ENCODE measurements around the gene SPTBN2.

DNA sequence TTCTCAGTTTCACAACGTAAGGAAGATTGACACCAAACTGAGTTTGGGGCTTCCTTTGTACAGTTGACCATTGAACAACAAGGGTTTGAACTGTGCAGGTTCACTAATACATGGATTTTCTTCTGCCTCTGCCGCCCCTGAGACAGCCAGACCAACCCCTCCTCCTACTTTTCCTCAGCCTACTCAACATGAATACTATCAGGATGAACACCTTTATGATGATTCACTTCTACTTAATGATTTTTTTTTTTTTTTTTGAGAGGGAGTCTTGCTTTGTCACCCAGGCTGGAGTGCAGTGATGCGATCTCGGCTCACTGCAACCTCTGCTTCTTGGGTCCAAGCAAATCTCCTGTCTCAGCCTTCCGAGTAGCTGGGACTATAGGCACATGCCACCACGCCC is 75.9 kb downstream of the SPTBN2 start:
- TF ChIP-seq, protein P1, sequence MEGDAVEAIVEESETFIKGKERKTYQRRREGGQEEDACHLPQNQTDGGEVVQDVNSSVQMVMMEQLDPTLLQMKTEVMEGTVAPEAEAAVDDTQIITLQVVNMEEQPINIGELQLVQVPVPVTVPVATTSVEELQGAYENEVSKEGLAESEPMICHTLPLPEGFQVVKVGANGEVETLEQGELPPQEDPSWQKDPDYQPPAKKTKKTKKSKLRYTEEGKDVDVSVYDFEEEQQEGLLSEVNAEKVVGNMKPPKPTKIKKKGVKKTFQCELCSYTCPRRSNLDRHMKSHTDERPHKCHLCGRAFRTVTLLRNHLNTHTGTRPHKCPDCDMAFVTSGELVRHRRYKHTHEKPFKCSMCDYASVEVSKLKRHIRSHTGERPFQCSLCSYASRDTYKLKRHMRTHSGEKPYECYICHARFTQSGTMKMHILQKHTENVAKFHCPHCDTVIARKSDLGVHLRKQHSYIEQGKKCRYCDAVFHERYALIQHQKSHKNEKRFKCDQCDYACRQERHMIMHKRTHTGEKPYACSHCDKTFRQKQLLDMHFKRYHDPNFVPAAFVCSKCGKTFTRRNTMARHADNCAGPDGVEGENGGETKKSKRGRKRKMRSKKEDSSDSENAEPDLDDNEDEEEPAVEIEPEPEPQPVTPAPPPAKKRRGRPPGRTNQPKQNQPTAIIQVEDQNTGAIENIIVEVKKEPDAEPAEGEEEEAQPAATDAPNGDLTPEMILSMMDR (IDR thresholded peaks at IDR 0.05), result no peak
- TF ChIP-seq POLR2A (IDR thresholded peaks at IDR 0.05), result no peak
